Measurements from ENCODE around the gene BRDT. TPM values are rescaled to one million over a fixed set of nuclear protein-coding genes. Genes with fewer than 3 reads are reported as not detected.
A peak's percentile ranks its signal among the peaks of the same experiment; 100 is the strongest.

BRDT gene
- not detected in 2 replicates for total RNA-seq

- TF ChIP-seq CTCF (IDR thresholded peaks at IDR 0.05; ENCODE audit: extremely low read depth, low read depth, low read length), result no peak
Measured at GRCh38 chr1:91949356-91949699, at the start of gene BRDT. Gene BRDT, plus strand, starts transcription at chr1:91949401. Its CDS starts 13,354 bp downstream, at chr1:91962755.

GRCh38 chr1:91900562-91900961 lies 48.6 kb upstream of the BRDT start:
- peak overlapping the region; percentile 37 for H3K4me2 ChIP-seq (ENCODE audit: insufficient read depth, low read length)

More at GRCh38 chr1:91949356-91949699, at the start of gene BRDT:
- H3K27me3 ChIP-seq (ENCODE audit: insufficient read depth, low read length), result no peaks in the 10 kb centered on the region
- H2AFZ ChIP-seq (ENCODE audit: low read length), result no peak within 1 kb of the TSS
- H3K79me2 ChIP-seq (ENCODE audit: insufficient read depth, low read length), result no peaks in the 10 kb centered on the region
- no peak for DNase-seq (ENCODE audit: insufficient read length, low spot score, missing footprints)
- H3K9me3 ChIP-seq (ENCODE audit: low read depth, low read length), result no peaks in the 10 kb centered on the region
- no peak within 1 kb of the TSS for H3K4me3 ChIP-seq (ENCODE audit: insufficient read depth, low read length)
- no peak within 1 kb of the TSS for H3K27ac ChIP-seq (ENCODE audit: low read depth, low read length)
- H4K20me1 ChIP-seq (ENCODE audit: insufficient read depth, low read length), result no peaks in the 10 kb centered on the region
- H3K4me1 ChIP-seq (ENCODE audit: insufficient read depth, low read length), result no peaks in the 10 kb centered on the region
- peak within 1 kb of the TSS; percentile 2 for H3K4me2 ChIP-seq (ENCODE audit: insufficient read depth, low read length)
- no peaks in the 10 kb centered on the region for H3K36me3 ChIP-seq (ENCODE audit: insufficient read depth, low read length)

GRCh38 chr1:91901231-91901630 lies 48.0 kb upstream of the BRDT start:
- Histone ChIP-seq H3K4me3 (ENCODE audit: insufficient read depth, low read length) (no peak overlapping the region), H3K4me1 (ENCODE audit: insufficient read depth, low read length) (peaks cover 16% of the 10 kb centered on the region), H3K27ac (ENCODE audit: low read depth, low read length) (peak overlapping the region; percentile 63), H3K9me3 (ENCODE audit: low read depth, low read length) (no peaks in the 10 kb centered on the region), H2AFZ (ENCODE audit: low read length) (no peak overlapping the region), H3K4me2 (ENCODE audit: insufficient read depth, low read length) (no peak overlapping the region), H3K36me3 (ENCODE audit: insufficient read depth, low read length) (no peaks in the 10 kb centered on the region), H4K20me1 (ENCODE audit: insufficient read depth, low read length) (no peaks in the 10 kb centered on the region), H3K27me3 (ENCODE audit: insufficient read depth, low read length) (no peaks in the 10 kb centered on the region), H3K79me2 (ENCODE audit: insufficient read depth, low read length) (no peaks in the 10 kb centered on the region)
- no peak for DNase-seq (ENCODE audit: insufficient read length, low spot score, missing footprints)
- no peak for TF ChIP-seq CTCF (IDR thresholded peaks at IDR 0.05; ENCODE audit: extremely low read depth, low read depth, low read length)

More at GRCh38 chr1:91900562-91900961, 48.6 kb upstream of the BRDT start:
- no peak overlapping the region for H3K4me3 ChIP-seq (ENCODE audit: insufficient read depth, low read length)
- peaks cover 16% of the 10 kb centered on the region for H3K4me1 ChIP-seq (ENCODE audit: insufficient read depth, low read length)
- no peak for TF ChIP-seq CTCF (IDR thresholded peaks at IDR 0.05; ENCODE audit: extremely low read depth, low read depth, low read length)
- peak; percentile 88 for DNase-seq (ENCODE audit: insufficient read length, low spot score, missing footprints)
- no peaks in the 10 kb centered on the region for H3K79me2 ChIP-seq (ENCODE audit: insufficient read depth, low read length)
- no peaks in the 10 kb centered on the region for H4K20me1 ChIP-seq (ENCODE audit: insufficient read depth, low read length)
- no peaks in the 10 kb centered on the region for H3K27me3 ChIP-seq (ENCODE audit: insufficient read depth, low read length)
- H2AFZ ChIP-seq (ENCODE audit: low read length), result no peak overlapping the region
- peak overlapping the region; percentile 63 for H3K27ac ChIP-seq (ENCODE audit: low read depth, low read length)
- no peaks in the 10 kb centered on the region for H3K36me3 ChIP-seq (ENCODE audit: insufficient read depth, low read length)
- H3K9me3 ChIP-seq (ENCODE audit: low read depth, low read length), result no peaks in the 10 kb centered on the region

GRCh38 chr1:91912266-91912665 lies 36.9 kb upstream of the BRDT start:
- H3K4me3 ChIP-seq (ENCODE audit: insufficient read depth, low read length), result no peak overlapping the region
- H2AFZ ChIP-seq (ENCODE audit: low read length), result no peak overlapping the region
- no peaks in the 10 kb centered on the region for H3K36me3 ChIP-seq (ENCODE audit: insufficient read depth, low read length)
- no peaks in the 10 kb centered on the region for H3K9me3 ChIP-seq (ENCODE audit: low read depth, low read length)
- DNase-seq (ENCODE audit: insufficient read length, low spot score, missing footprints), result no peak
- H3K27me3 ChIP-seq (ENCODE audit: insufficient read depth, low read length), result no peaks in the 10 kb centered on the region
- peaks cover 4% of the 10 kb centered on the region for H3K4me1 ChIP-seq (ENCODE audit: insufficient read depth, low read length)
- H3K79me2 ChIP-seq (ENCODE audit: insufficient read depth, low read length), result no peaks in the 10 kb centered on the region
- no peak overlapping the region for H3K27ac ChIP-seq (ENCODE audit: low read depth, low read length)
- no peaks in the 10 kb centered on the region for H4K20me1 ChIP-seq (ENCODE audit: insufficient read depth, low read length)
- H3K4me2 ChIP-seq (ENCODE audit: insufficient read depth, low read length), result no peak overlapping the region
- no peak for TF ChIP-seq CTCF (IDR thresholded peaks at IDR 0.05; ENCODE audit: extremely low read depth, low read depth, low read length)
